Caco-2 (cell line): Measurements from ENCODE around the gene SIDT2. TPM values are rescaled to one million over a fixed set of nuclear protein-coding genes. Genes with fewer than 3 reads are reported as not detected.

Experiments used
- BruUV-seq: library from RNA; stranded (reverse); fragments of 400-500 nt; replicated peaks from 2 replicates; lab custom pipeline; 2021; lab: Mats Ljungman, UMichigan
- CTCF ChIA-PET: fragments of 300-600 bp; sonication (Branson Sonifier 250); formaldehyde crosslinking; loops from one replicate; lab custom pipeline; 2022; ENCODE audit warnings: antibody characterized with exemption; lab: Charles Lee
- POLR2A ChIA-PET: fragments of 300-600 bp; sonication (Branson Sonifier 250); formaldehyde crosslinking; loops from one replicate; lab custom pipeline; 2022; ENCODE audit warnings: antibody characterized with exemption; lab: Charles Lee
- DNase-seq, 2 experiments: peaks; one replicate each; pipeline versions ENCODE4 v3.0.0 to v3.0.0-alpha.2; 2020 to 2022
- H3K27me3 ChIP-seq: replicated peaks from 2 replicates; pipeline ENCODE4 v1.6.0; 2011; ENCODE audit warnings: low read length; ENCODE audit not compliant: control insufficient read depth, insufficient read depth
- H3K36me3 ChIP-seq: 2 replicates; pipeline ENCODE4 v1.5.1; 2011; ENCODE audit warnings: low read length; ENCODE audit not compliant: control insufficient read depth, insufficient read depth
- H3K4me1 ChIP-seq: fragments of 250-450 bp; sonication (Bioruptor Pico); 2 replicates; pipeline ENCODE4 v1.5.1; 2020; ENCODE audit warnings: mild to moderate bottlenecking
- H3K4me3 ChIP-seq: 2 replicates; pipeline ENCODE4 v1.5.1; 2011; ENCODE audit warnings: low read depth, mild to moderate bottlenecking, control low read depth, low read length
- H3K9me3 ChIP-seq: fragments of 250-450 bp; sonication (Bioruptor Pico); 2 replicates; pipeline ENCODE4 v1.5.1; 2020; ENCODE audit warnings: mild to moderate bottlenecking, moderate library complexity
- H3K27ac Mint-ChIP-seq: one replicate; pipeline ENCODE4 v1.8.0; 2022; ENCODE audit warnings: mixed read lengths; ENCODE audit not compliant: unreplicated experiment
- H3K27me3 Mint-ChIP-seq: one replicate; pipeline ENCODE4 v1.8.0; 2022; ENCODE audit warnings: mixed read lengths; ENCODE audit not compliant: insufficient read depth, unreplicated experiment
- H3K36me3 Mint-ChIP-seq: one replicate; pipeline ENCODE4 v1.8.0; 2022; ENCODE audit warnings: mild to moderate bottlenecking, mixed read lengths; ENCODE audit not compliant: insufficient read depth, unreplicated experiment
- H3K4me1 Mint-ChIP-seq: one replicate; pipeline ENCODE4 v1.8.0; 2022; ENCODE audit warnings: low read depth, mixed read lengths; ENCODE audit not compliant: unreplicated experiment
- H3K4me3 Mint-ChIP-seq: one replicate; pipeline ENCODE4 v1.8.0; 2022; ENCODE audit warnings: mild to moderate bottlenecking, moderate library complexity, mixed read lengths; ENCODE audit not compliant: unreplicated experiment
- H3K9me3 Mint-ChIP-seq: one replicate; pipeline ENCODE4 v1.8.0; 2022; ENCODE audit warnings: mixed read lengths; ENCODE audit not compliant: unreplicated experiment
- CTCF ChIP-seq, 2 experiments: fragments of 200-600 bp in 1 of 2; IDR thresholded peaks; 1 replicate in 1 of 2; 2 replicates in 1 of 2; pipeline versions ENCODE4 v1.5.1 to v1.8.0; 2011 to 2022; ENCODE audit warnings: antibody characterized with exemption in 1 of 2, control low read depth in 1 of 2, inconsistent platforms in 1 of 2, low read depth in 1 of 2, low read length in 1 of 2, mild to moderate bottlenecking in 1 of 2, moderate library complexity in 1 of 2; ENCODE audit not compliant: insufficient read depth in 1 of 2, severe bottlenecking in 1 of 2, unreplicated experiment in 1 of 2
- intact Hi-C: fragments of 100-400 bp; cut with micrococcal nuclease; formaldehyde crosslinking; loops from one replicate; pipeline ENCODE4 v1.10.0; 2022; ENCODE audit not compliant: unreplicated experiment
- total RNA-seq: library from RNA; stranded (reverse); gene quantifications from 2 replicates; pipeline ENCODE4 v1.2.3, GENCODE V29; 2022

Gene SIDT2
- total RNA-seq, 1 experiment from 2014 or later = 61.7 TPM

GRCh38 chr11:117229931-117230285 is 51.4 kb downstream of the SIDT2 start:
- CTCF ChIA-PET = interaction anchor here (1.0 kb wide), 1 partner anchor 14 kb away, joined by 3 read pairs; no protein-coding TSS in a partner anchor
- H3K4me1 Mint-ChIP-seq = peaks cover 23% of the 10 kb centered on the region

DNA sequence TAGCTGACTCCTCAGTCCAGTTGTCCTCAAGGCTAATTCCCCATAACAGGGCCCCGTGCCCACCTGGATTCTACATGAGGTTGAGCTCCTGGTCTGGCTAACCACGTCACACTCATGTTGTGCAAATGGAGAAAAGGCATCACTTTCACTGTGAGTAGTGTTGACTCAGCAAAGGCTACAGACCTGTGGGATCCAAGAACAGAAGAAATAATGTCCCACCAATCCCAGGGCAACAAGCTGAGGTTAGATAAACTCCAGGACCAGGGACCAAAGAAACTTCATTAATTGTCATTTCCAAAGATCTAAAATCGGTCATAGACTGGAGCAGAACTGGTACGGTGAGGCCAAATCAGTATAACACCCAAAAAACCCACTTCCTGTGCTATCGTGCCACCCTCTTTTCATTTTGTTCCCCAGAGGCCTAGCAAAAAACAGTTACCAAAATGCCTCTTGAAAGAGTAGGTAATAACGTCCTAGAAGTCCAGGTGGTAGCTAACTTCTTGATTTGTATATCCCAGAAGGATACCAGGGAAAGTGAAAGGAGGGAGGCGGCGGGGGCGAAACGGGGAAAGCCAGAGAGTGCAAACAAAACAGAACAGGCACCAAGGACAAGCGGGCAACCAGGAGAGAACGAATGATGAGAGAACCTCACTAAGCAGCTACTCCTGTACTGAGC is 51.9 kb downstream of the SIDT2 start:
- H3K9me3 Mint-ChIP-seq = no peaks in the 10 kb centered on the region
- Histone ChIP-seq H3K27me3 (no peaks in the 10 kb centered on the region), H3K4me3 (peak overlapping the region; percentile 63), H3K4me1 (peaks cover 27% of the 10 kb centered on the region), H3K9me3 (no peaks in the 10 kb centered on the region), H3K36me3 (peaks cover 2% of the 10 kb centered on the region; the same call in 1 of the 2 replicates)
- POLR2A ChIA-PET = interaction anchor here (0.6 kb wide), 1 partner anchor 34 kb away, joined by 3 read pairs; no protein-coding TSS in a partner anchor
- no peaks in the 10 kb centered on the region for H3K27me3 Mint-ChIP-seq
- peak overlapping the region; percentile 95 for H3K27ac Mint-ChIP-seq
- intact Hi-C loops = no loop called here
- no peak for DNase-seq
- CTCF ChIA-PET = interaction anchor here (0.5 to 2.3 kb wide), 6 partner anchors 11 to 121 kb away, joined by 3 to 9 read pairs (median 5); partner anchors contain the start of gene CEP164
- peaks cover 42% of the 10 kb centered on the region for H3K36me3 Mint-ChIP-seq
- peak overlapping the region; percentile 97 for H3K4me3 Mint-ChIP-seq
- TF ChIP-seq CTCF (IDR thresholded peaks at IDR 0.05; ENCODE audit: insufficient read depth in 1 of 2, low read depth in 1 of 2, low read length in 1 of 2, severe bottlenecking in 1 of 2, unreplicated experiment in 1 of 2) = no peak
- no TSS peak for BruUV-seq
- peaks cover 18% of the 10 kb centered on the region for H3K4me1 Mint-ChIP-seq

More at GRCh38 chr11:117229931-117230285, 51.4 kb downstream of the SIDT2 start:
- POLR2A ChIA-PET = no interaction called here
- peaks cover 47% of the 10 kb centered on the region for H3K36me3 Mint-ChIP-seq
- no peak for DNase-seq
- no peak overlapping the region for H3K27ac Mint-ChIP-seq
- no peaks in the 10 kb centered on the region for H3K27me3 Mint-ChIP-seq
- H3K9me3 Mint-ChIP-seq = no peaks in the 10 kb centered on the region
- Histone ChIP-seq H3K4me1 (peaks cover 32% of the 10 kb centered on the region), H3K27me3 (no peaks in the 10 kb centered on the region), H3K4me3 (no peak overlapping the region), H3K36me3 (peaks cover 2% of the 10 kb centered on the region; the same call in 1 of the 2 replicates), H3K9me3 (no peaks in the 10 kb centered on the region)
- TF ChIP-seq CTCF (IDR thresholded peaks at IDR 0.05; ENCODE audit: insufficient read depth in 1 of 2, low read depth in 1 of 2, low read length in 1 of 2, severe bottlenecking in 1 of 2, unreplicated experiment in 1 of 2) = no peak
- BruUV-seq = no TSS peak
- intact Hi-C loops = no loop called here
- peak overlapping the region; percentile 97 for H3K4me3 Mint-ChIP-seq

- BruUV-seq = TSS peak; percentile 31
- no peaks in the 10 kb centered on the region for H3K9me3 Mint-ChIP-seq
- ChIA-PET POLR2A (interaction anchor here (0.6 to 2.0 kb wide), 2 partner anchors 34 to 96 kb away, joined by 3 to 5 read pairs; partner anchors contain the start of gene CEP164), CTCF (interaction anchor here (0.6 to 2.3 kb wide), 11 partner anchors 15 to 146 kb away, joined by 3 to 9 read pairs (median 4); partner anchors contain the start of genes CEP164 and SIDT2)
- H3K4me1 ChIP-seq = peaks cover 21% of the 10 kb centered on the region
- peaks cover 43% of the 10 kb centered on the region for H3K36me3 Mint-ChIP-seq
- H3K4me3 Mint-ChIP-seq = peak overlapping the region; percentile 97
- peak in 1 of 2 experiments; percentile 47 for DNase-seq
- peaks cover 2% of the 10 kb centered on the region; the same call in 1 of the 2 replicates for H3K36me3 ChIP-seq
- TF ChIP-seq CTCF (IDR thresholded peaks at IDR 0.05; ENCODE audit: insufficient read depth in 1 of 2, low read depth in 1 of 2, low read length in 1 of 2, severe bottlenecking in 1 of 2, unreplicated experiment in 1 of 2) = no peak
- H3K4me3 ChIP-seq = peak overlapping the region; percentile 63
- intact Hi-C loops = no loop called here
- no peaks in the 10 kb centered on the region for H3K9me3 ChIP-seq
- peak overlapping the region; percentile 95 for H3K27ac Mint-ChIP-seq
- H3K27me3 Mint-ChIP-seq = no peaks in the 10 kb centered on the region
- no peaks in the 10 kb centered on the region for H3K27me3 ChIP-seq
- H3K4me1 Mint-ChIP-seq = peaks cover 16% of the 10 kb centered on the region
These were observed 52.7 kb downstream of the SIDT2 start for GRCh38 chr11:117230999-117231841.
